Neuronal stem cell (in vitro differentiated cells): ENCODE measurements around the gene IARS2.

Experiments used
- DNase-seq: peaks from one replicate; pipeline ENCODE4 v3.0.0-alpha.2; 2013; ENCODE audit warnings: low spot score
- H2AFZ ChIP-seq: one replicate; pipeline ENCODE4 v1.6.1; 2013; ENCODE audit warnings: mild to moderate bottlenecking, low read length, inconsistent platforms
- H2AK5ac ChIP-seq: 2 replicates; pipeline ENCODE4 v1.6.1; 2013; ENCODE audit warnings: low read depth, mild to moderate bottlenecking, inconsistent platforms, low read length, moderate library complexity, mixed read lengths
- H2BK120ac ChIP-seq: 2 replicates; pipeline ENCODE4 v1.6.1; 2013; ENCODE audit warnings: low read depth, mild to moderate bottlenecking, inconsistent platforms, low read length, moderate library complexity, mixed read lengths
- H2BK12ac ChIP-seq: one replicate; pipeline ENCODE4 v1.6.1; 2013; ENCODE audit warnings: low read length, inconsistent platforms
- H2BK15ac ChIP-seq: 2 replicates; pipeline ENCODE4 v1.6.1; 2013; ENCODE audit warnings: mild to moderate bottlenecking, low read length, inconsistent platforms, mixed read lengths
- H2BK5ac ChIP-seq: one replicate; pipeline ENCODE4 v1.6.1; 2013; ENCODE audit warnings: inconsistent platforms, mild to moderate bottlenecking, low read length, moderate library complexity
- H3K14ac ChIP-seq: one replicate; pipeline ENCODE4 v1.6.1; 2013; ENCODE audit warnings: low read length, inconsistent platforms
- H3K18ac ChIP-seq: 2 replicates; pipeline ENCODE4 v1.6.1; 2013; ENCODE audit warnings: low read length, inconsistent platforms
- H3K23ac ChIP-seq: 2 replicates; pipeline ENCODE4 v1.6.1; 2013; ENCODE audit warnings: low read depth, mild to moderate bottlenecking, mixed read lengths, low read length, inconsistent platforms; ENCODE audit not compliant: poor library complexity
- H3K27ac ChIP-seq: replicated peaks from 3 replicates; pipeline ENCODE4 v1.5.1; 2013; ENCODE audit warnings: low read length, inconsistent platforms
- H3K27me3 ChIP-seq, 3 experiments: 2 replicates each; pipeline ENCODE4 v1.6.1; 2013; ENCODE audit warnings: low read length in 3 of 3, mild to moderate bottlenecking in 2 of 3, inconsistent platforms in 1 of 3, low read depth in 1 of 3, mixed read lengths in 1 of 3, moderate library complexity in 1 of 3; ENCODE audit not compliant: control insufficient read depth in 3 of 3, insufficient read depth in 3 of 3
- H3K36me3 ChIP-seq, 2 donors: replicated peaks in 1 of 2; 2 replicates each; pipeline ENCODE4 v1.6.1; 2013; ENCODE audit warnings: low read length in 2 of 2; ENCODE audit not compliant: control insufficient read depth in 2 of 2, insufficient read depth in 2 of 2
- H3K4ac ChIP-seq: 2 replicates; pipeline ENCODE4 v1.6.1; 2013; ENCODE audit warnings: inconsistent platforms, mild to moderate bottlenecking, low read length, moderate library complexity
- H3K4me1 ChIP-seq, 2 donors: 1 replicate in 1 of 2; 2 replicates in 1 of 2; pipeline ENCODE4 v1.6.1; 2013; ENCODE audit warnings: low read length in 2 of 2, low read depth in 1 of 2; ENCODE audit not compliant: control insufficient read depth in 2 of 2, insufficient read depth in 1 of 2
- H3K4me2 ChIP-seq: one replicate; pipeline ENCODE4 v1.6.1; 2013; ENCODE audit warnings: mild to moderate bottlenecking, low read length, inconsistent platforms; ENCODE audit not compliant: insufficient read depth, poor library complexity, severe bottlenecking
- H3K4me3 ChIP-seq, 2 donors: 2 replicates each; pipeline ENCODE4 v1.5.1; 2013; ENCODE audit warnings: low read length in 2 of 2, mild to moderate bottlenecking in 2 of 2, inconsistent platforms in 1 of 2, moderate library complexity in 1 of 2
- H3K79me1 ChIP-seq: one replicate; pipeline ENCODE4 v1.6.1; 2013; ENCODE audit warnings: low read depth, mild to moderate bottlenecking, inconsistent platforms, low read length, moderate library complexity
- H3K9ac ChIP-seq: one replicate; pipeline ENCODE4 v1.6.1; 2013; ENCODE audit warnings: mild to moderate bottlenecking, low read depth, low read length, inconsistent platforms; ENCODE audit not compliant: poor library complexity
- H3K9me3 ChIP-seq, 2 donors: replicated peaks in 1 of 2; 2 replicates each; pipeline versions ENCODE3 to v1.6.1; 2013; ENCODE audit warnings: low read length in 2 of 2, mild to moderate bottlenecking in 2 of 2, inconsistent platforms in 1 of 2, low read depth in 1 of 2, mixed read lengths in 1 of 2, moderate library complexity in 1 of 2; ENCODE audit not compliant: control insufficient read depth in 2 of 2, insufficient read depth in 1 of 2
- H4K8ac ChIP-seq: one replicate; pipeline ENCODE4 v1.6.1; 2013; ENCODE audit warnings: low read depth, mild to moderate bottlenecking, inconsistent platforms, low read length, moderate library complexity
- H4K91ac ChIP-seq: one replicate; pipeline ENCODE4 v1.6.1; 2013; ENCODE audit warnings: low read length, low read depth, mild to moderate bottlenecking, inconsistent platforms; ENCODE audit not compliant: poor library complexity
- WGBS, 2 donors: extraction: QIAGEN DNeasy Blood & Tissue Kit; methylation state at CpG; one replicate each; pipeline ENCODE4 v1.1.7; 2013; ENCODE audit warnings: missing lambda C conversion rate in 2 of 2, mixed read lengths in 1 of 2; ENCODE audit not compliant: insufficient read length in 2 of 2, insufficient replicate concordance in 1 of 2; ENCODE audit errors: extremely low coverage in 2 of 2; 5-methylcytosine and 5-hydroxymethylcytosine counted together

The IARS2 gene

DNA sequence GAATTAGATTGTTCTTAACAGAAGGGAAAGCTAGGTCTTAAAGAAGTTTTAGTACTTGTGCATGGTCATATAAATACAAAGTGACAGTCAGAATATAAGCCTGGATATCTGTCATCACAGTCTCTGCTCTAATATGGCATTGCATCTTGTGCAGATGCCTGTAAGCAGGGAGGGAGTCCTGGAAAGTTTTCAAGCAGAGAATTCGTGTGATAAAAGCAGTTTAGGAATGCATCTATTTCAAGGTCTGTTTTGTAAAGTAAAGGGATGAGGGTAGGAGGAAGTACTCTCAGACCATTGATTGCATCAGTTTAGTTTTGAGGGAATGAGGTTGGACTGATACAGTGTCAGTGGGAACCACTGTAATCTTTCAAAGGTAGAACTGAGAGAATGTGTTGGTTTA is 30.6 kb downstream of the IARS2 start:
- Histone ChIP-seq H2AK5ac (no peak overlapping the region), H3K9ac (no peak overlapping the region), H2AFZ (no peak overlapping the region), H3K4me2 (no peak overlapping the region), H3K27me3 (no peaks in the 10 kb centered on the region), H3K23ac (no peak overlapping the region), H2BK12ac (no peak overlapping the region), H3K18ac (no peak overlapping the region), H3K4me3 (no peak overlapping the region), H2BK15ac (no peak overlapping the region), H3K9me3 (no peaks in the 10 kb centered on the region), H3K36me3 (peaks cover 6 to 57% of the 10 kb centered on the region in 2 donors), H3K79me1 (no peaks in the 10 kb centered on the region), H3K4ac (no peak overlapping the region), H3K27ac (no peak overlapping the region), H4K91ac (no peak overlapping the region), H2BK5ac (no peak overlapping the region), H4K8ac (no peak overlapping the region), H2BK120ac (no peak overlapping the region), H3K14ac (no peak overlapping the region), H3K4me1 (no peaks in the 10 kb centered on the region)
- DNase-seq, result no peak
- WGBS, 2 donors, result no CpG with 5 or more reads among the region's 1 CpG

- Histone ChIP-seq H3K9me3 (no peaks in the 10 kb centered on the region), H4K8ac (no peak overlapping the region), H2AK5ac (no peak overlapping the region), H3K14ac (no peak overlapping the region), H3K36me3 (peaks cover 6 to 65% of the 10 kb centered on the region in 2 donors), H3K18ac (no peak overlapping the region), H2BK12ac (no peak overlapping the region), H3K27ac (no peak overlapping the region), H4K91ac (no peak overlapping the region), H3K27me3 (no peaks in the 10 kb centered on the region), H3K23ac (no peak overlapping the region), H2BK5ac (no peak overlapping the region), H3K4me1 (no peaks in the 10 kb centered on the region), H2AFZ (no peak overlapping the region), H3K4me2 (no peak overlapping the region), H3K9ac (no peak overlapping the region), H3K79me1 (no peaks in the 10 kb centered on the region), H2BK15ac (no peak overlapping the region), H3K4ac (no peak overlapping the region), H3K4me3 (no peak overlapping the region), H2BK120ac (no peak overlapping the region)
- no peak for DNase-seq
- WGBS, 2 donors, result 100% methylated on average over 1 of the region's 3 CpGs; no CpG with 5 or more reads in 1 of the 2 donors
Observed at GRCh38 chr1:220127076-220127475, 33.1 kb downstream of the IARS2 start.

- no peak overlapping the region for H3K9ac ChIP-seq
- H3K14ac ChIP-seq, result no peak overlapping the region
- H4K8ac ChIP-seq, result no peak overlapping the region
- no peaks in the 10 kb centered on the region for H3K9me3 ChIP-seq
- no peak overlapping the region for H3K4ac ChIP-seq
- H3K27ac ChIP-seq, result no peak overlapping the region
- H3K23ac ChIP-seq, result no peak overlapping the region
- H2AK5ac ChIP-seq, result no peak overlapping the region
- H3K4me1 ChIP-seq, result no peaks in the 10 kb centered on the region
- no peaks in the 10 kb centered on the region for H3K27me3 ChIP-seq
- H3K4me3 ChIP-seq, result no peak overlapping the region
- H3K79me1 ChIP-seq, result no peaks in the 10 kb centered on the region
- H2BK15ac ChIP-seq, result no peak overlapping the region
- H2BK5ac ChIP-seq, result no peak overlapping the region
- no peak overlapping the region for H2BK120ac ChIP-seq
- H3K4me2 ChIP-seq, result no peak overlapping the region
- no peak overlapping the region for H4K91ac ChIP-seq
- no peak overlapping the region for H2BK12ac ChIP-seq
- H2AFZ ChIP-seq, result no peak overlapping the region
- no peak for DNase-seq
- no peak overlapping the region for H3K18ac ChIP-seq
- peaks cover 13 to 82% of the 10 kb centered on the region in 2 donors for H3K36me3 ChIP-seq
Observed at GRCh38 chr1:220129479-220130210, 35.7 kb downstream of the IARS2 start.

DNA sequence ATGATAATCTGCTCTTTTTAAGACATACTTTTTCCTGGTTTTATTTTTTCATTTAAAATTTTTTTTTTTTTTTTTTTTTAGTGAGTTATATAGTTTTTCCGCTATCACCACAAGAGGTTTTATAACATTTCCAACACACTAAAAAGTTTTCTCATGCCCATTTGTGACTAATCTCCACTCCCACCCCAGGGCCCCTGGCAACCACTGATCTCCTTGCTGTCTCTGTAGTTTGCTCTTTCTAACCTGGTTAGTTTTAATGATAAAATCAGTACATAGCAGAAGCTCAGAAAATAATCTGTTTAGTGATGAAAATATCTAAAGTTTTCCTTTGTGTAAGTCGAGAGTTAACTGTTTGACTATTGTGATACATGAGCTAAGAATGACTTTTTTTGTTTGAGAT is 41.8 kb downstream of the IARS2 start:
- no peak overlapping the region for H3K14ac ChIP-seq
- no peaks in the 10 kb centered on the region for H3K9me3 ChIP-seq
- no peaks in the 10 kb centered on the region for H3K79me1 ChIP-seq
- no peak overlapping the region for H2AK5ac ChIP-seq
- peaks cover 0 to 11% of the 10 kb centered on the region in 2 donors for H3K4me1 ChIP-seq
- no peak overlapping the region for H3K4me2 ChIP-seq
- H2AFZ ChIP-seq, result no peak overlapping the region
- H4K91ac ChIP-seq, result no peak overlapping the region
- H2BK15ac ChIP-seq, result no peak overlapping the region
- no peak overlapping the region for H3K18ac ChIP-seq
- H3K36me3 ChIP-seq, result peaks cover 16 to 82% of the 10 kb centered on the region in 2 donors
- no peak overlapping the region for H3K4me3 ChIP-seq
- no peak for DNase-seq
- H3K27me3 ChIP-seq, result no peaks in the 10 kb centered on the region
- no CpG with 5 or more reads among the region's 2 CpGs for WGBS, 2 donors
- H3K23ac ChIP-seq, result no peak overlapping the region
- H3K27ac ChIP-seq, result no peak overlapping the region
- no peak overlapping the region for H3K9ac ChIP-seq
- no peak overlapping the region for H2BK12ac ChIP-seq
- H3K4ac ChIP-seq, result no peak overlapping the region
- no peak overlapping the region for H2BK5ac ChIP-seq
- no peak overlapping the region for H4K8ac ChIP-seq
- no peak overlapping the region for H2BK120ac ChIP-seq
